Nephron (organoid): ENCODE data around the gene SYNE2.

Source experiments
- H3K27ac Mint-ChIP-seq, 3 experiments: 2 replicates each; pipeline ENCODE4 v1.8.0; 2020; ENCODE audit warnings: mixed read lengths in 3 of 3, mild to moderate bottlenecking in 2 of 3, moderate library complexity in 1 of 3
- H3K27me3 Mint-ChIP-seq: 2 replicates; pipeline ENCODE4 v1.8.0; 2021; ENCODE audit warnings: low read depth, mild to moderate bottlenecking, moderate library complexity, mixed read lengths
- H3K36me3 Mint-ChIP-seq: 2 replicates; pipeline ENCODE4 v1.8.0; 2020; ENCODE audit warnings: low read depth, mixed read lengths
- H3K4me1 Mint-ChIP-seq: 2 replicates; pipeline ENCODE4 v1.8.0; 2020; ENCODE audit warnings: mixed read lengths
- H3K4me3 Mint-ChIP-seq, 3 experiments: 2 replicates each; pipeline ENCODE4 v1.8.0; 2020; ENCODE audit warnings: mild to moderate bottlenecking in 3 of 3, mixed read lengths in 3 of 3, moderate library complexity in 2 of 3
- H3K9me3 Mint-ChIP-seq: 2 replicates; pipeline ENCODE4 v1.8.0; 2020; ENCODE audit warnings: mixed read lengths
- TF ChIP-seq, protein P1 (sequence below), 3 experiments: fragments of 200-600 bp; sonication (generic); IDR thresholded peaks; one replicate each; pipeline ENCODE4 v1.5.0; 2021; ENCODE audit warnings: antibody characterized with exemption in 3 of 3; ENCODE audit not compliant: unreplicated experiment in 3 of 3

SYNE2 gene

DNA sequence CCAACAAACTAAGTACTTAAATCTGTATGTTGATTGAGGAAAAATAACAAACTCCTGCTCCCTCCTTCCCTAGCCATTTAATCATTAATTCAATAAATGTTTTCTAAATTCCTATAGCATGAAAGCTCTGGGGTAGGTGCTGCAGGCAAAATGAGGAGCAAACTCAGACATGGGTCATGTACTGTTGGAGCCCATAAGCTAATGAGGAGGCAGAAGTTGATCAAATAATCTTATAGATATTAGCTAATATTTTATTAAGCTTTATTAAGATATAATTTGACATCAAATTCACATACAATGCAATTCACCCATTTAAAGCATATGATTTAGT is 70.6 kb downstream of the SYNE2 start:
- Mint-ChIP-seq H3K27me3 (no peaks in the 10 kb centered on the region), H3K4me1 (peaks cover 7% of the 10 kb centered on the region)
- TF ChIP-seq, protein P1, sequence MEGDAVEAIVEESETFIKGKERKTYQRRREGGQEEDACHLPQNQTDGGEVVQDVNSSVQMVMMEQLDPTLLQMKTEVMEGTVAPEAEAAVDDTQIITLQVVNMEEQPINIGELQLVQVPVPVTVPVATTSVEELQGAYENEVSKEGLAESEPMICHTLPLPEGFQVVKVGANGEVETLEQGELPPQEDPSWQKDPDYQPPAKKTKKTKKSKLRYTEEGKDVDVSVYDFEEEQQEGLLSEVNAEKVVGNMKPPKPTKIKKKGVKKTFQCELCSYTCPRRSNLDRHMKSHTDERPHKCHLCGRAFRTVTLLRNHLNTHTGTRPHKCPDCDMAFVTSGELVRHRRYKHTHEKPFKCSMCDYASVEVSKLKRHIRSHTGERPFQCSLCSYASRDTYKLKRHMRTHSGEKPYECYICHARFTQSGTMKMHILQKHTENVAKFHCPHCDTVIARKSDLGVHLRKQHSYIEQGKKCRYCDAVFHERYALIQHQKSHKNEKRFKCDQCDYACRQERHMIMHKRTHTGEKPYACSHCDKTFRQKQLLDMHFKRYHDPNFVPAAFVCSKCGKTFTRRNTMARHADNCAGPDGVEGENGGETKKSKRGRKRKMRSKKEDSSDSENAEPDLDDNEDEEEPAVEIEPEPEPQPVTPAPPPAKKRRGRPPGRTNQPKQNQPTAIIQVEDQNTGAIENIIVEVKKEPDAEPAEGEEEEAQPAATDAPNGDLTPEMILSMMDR (IDR thresholded peaks at IDR 0.05; ENCODE audit: unreplicated experiment in 3 of 3), result no peak

DNA sequence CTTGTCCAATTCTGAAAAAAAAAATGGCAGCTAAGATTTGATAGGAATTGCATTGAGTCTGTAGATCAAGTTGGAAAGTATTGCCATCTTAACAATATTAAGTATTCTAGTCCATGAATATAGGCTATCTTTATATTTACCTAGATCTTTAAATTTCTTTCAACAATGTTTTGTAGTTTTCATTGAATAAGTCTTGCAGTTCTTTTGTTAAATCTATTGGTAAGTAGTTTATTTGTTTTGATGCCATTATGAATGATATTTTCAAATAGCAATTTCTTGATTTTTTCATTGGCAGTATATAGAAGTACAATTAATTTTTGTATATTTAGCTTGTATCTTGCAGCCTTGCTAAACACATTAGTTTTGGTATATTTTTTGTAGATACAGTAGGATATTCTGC is 71.6 kb downstream of the SYNE2 start:
- Mint-ChIP-seq H3K4me1 (peaks cover 11% of the 10 kb centered on the region), H3K9me3 (peaks cover 15% of the 10 kb centered on the region), H3K27me3 (no peaks in the 10 kb centered on the region), H3K36me3 (peaks cover 40% of the 10 kb centered on the region), H3K4me3 (no peak overlapping the region), H3K27ac (no peak overlapping the region)
- TF ChIP-seq, protein P1 (IDR thresholded peaks at IDR 0.05; ENCODE audit: unreplicated experiment in 3 of 3), result no peak

More for the DNA sequence above, 70.6 kb downstream of the SYNE2 start:
- H3K4me3 Mint-ChIP-seq, result no peak overlapping the region
- peak overlapping the region; percentile 33 to 88 (median 70) for H3K27ac Mint-ChIP-seq
- H3K9me3 Mint-ChIP-seq, result peaks cover 15% of the 10 kb centered on the region
- H3K36me3 Mint-ChIP-seq, result peaks cover 37% of the 10 kb centered on the region

DNA sequence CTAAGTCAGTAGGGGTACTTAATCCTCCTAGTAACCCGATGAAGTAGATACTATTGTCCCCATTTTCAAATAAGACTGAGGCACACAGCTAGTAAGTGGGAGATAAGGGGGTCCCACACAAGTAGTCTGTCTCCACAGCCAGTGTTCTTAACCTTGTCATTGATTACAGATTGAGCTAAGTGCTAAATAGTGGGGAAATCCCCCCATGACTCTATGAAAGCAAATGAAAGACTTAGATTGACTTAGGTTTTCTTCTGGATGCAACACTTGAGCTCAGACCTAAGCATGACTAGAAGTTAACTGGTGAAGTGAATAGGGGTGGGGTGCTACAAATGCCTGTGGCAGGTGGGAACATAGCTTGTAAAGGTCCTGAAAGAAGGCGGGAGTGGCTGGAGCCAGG is 73.8 kb downstream of the SYNE2 start:
- TF ChIP-seq, protein P1 (IDR thresholded peaks at IDR 0.05; ENCODE audit: unreplicated experiment in 3 of 3), result no peak
- Mint-ChIP-seq H3K4me3 (no peak overlapping the region), H3K9me3 (peaks cover 15% of the 10 kb centered on the region), H3K27me3 (no peaks in the 10 kb centered on the region), H3K27ac (no peak overlapping the region), H3K4me1 (peaks cover 11% of the 10 kb centered on the region), H3K36me3 (peaks cover 44% of the 10 kb centered on the region)

DNA sequence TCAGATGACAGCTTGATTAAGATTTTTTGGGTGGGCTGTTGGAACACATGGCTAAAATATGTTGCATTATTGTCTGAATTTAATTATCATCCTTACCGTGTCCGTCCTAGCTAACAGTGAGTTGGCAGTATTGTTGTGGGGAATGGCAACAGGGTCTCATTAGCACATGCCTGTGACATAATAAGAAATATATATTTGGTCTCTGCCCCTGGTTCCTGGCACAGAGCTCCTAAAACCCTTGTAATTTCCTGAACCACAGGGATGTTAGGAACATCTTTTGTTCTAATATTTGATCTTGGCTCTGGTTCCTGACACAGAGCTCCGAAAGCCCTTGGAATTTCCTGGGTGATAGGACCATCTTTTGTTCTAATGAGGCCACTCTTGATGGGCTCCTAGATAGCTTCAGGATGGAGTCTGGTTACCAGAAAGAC is 76.0 kb downstream of the SYNE2 start:
- Mint-ChIP-seq H3K4me1 (peaks cover 11% of the 10 kb centered on the region), H3K4me3 (no peak overlapping the region), H3K36me3 (peaks cover 36% of the 10 kb centered on the region), H3K9me3 (peaks cover 13% of the 10 kb centered on the region), H3K27me3 (no peaks in the 10 kb centered on the region), H3K27ac (peak overlapping the region in 1 of 3 experiments; percentile 50)
- TF ChIP-seq, protein P1 (IDR thresholded peaks at IDR 0.05; ENCODE audit: unreplicated experiment in 3 of 3), result no peak

DNA sequence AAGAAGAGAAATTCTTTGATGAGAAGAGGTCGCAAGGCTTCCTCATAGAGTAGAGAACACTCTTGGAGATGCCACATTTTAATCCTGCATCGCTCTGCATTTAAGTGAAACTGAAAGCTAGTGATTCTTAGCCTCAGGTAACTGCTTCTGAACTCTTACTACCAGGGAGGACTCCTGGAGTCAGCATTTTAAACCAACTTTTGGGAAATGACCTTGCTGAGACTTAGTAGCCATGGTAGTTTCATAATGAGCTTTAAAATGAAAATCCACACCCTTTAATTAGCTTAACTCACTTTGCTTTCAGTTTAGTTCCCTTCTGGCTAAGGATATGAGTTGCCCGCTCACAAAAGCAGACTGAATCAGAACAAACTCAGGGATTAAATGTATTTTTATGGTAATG is 80.3 kb downstream of the SYNE2 start:
- Mint-ChIP-seq H3K9me3 (peaks cover 1% of the 10 kb centered on the region), H3K27ac (peak overlapping the region in 1 of 3 experiments; percentile 27), H3K4me1 (peaks cover 7% of the 10 kb centered on the region), H3K36me3 (peaks cover 10% of the 10 kb centered on the region), H3K4me3 (no peak overlapping the region), H3K27me3 (no peaks in the 10 kb centered on the region)
- TF ChIP-seq, protein P1 (IDR thresholded peaks at IDR 0.05; ENCODE audit: unreplicated experiment in 3 of 3), result no peak

DNA sequence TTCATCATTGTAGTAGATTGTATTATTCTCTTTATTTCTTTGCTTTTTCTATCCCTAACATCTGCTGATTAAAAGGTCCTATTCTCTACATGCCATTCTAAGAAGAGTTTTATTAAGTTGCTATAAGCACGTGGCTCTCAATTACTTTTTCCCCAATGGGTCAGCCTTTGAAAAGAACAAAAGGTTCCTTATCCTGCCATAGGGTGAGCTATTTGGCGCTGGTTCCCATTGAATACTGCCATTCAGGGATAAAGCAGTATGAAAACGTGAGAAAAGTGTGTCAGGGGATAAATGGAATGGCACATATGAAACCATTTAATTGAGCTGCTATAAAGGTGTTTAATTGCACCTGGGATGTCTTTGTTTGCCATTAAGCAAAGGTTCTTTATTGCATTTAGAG is 80.9 kb downstream of the SYNE2 start:
- H3K27ac Mint-ChIP-seq, result no peak overlapping the region
- peaks cover under 1% of the 10 kb centered on the region for H3K4me1 Mint-ChIP-seq
- H3K4me3 Mint-ChIP-seq, result no peak overlapping the region
- H3K36me3 Mint-ChIP-seq, result peaks cover 4% of the 10 kb centered on the region
- no peaks in the 10 kb centered on the region for H3K9me3 Mint-ChIP-seq
- no peaks in the 10 kb centered on the region for H3K27me3 Mint-ChIP-seq
- TF ChIP-seq, protein P1 (IDR thresholded peaks at IDR 0.05; ENCODE audit: unreplicated experiment in 3 of 3), result no peak
